ENCODE measurements around the gene RANBP9. TPM values are rescaled to one million over a fixed set of nuclear protein-coding genes. Genes with fewer than 3 reads are reported as not detected.

The RANBP9 gene
- total and polyA plus RNA-seq, 2 donors (not counting 3 experiments of a cell fraction or from before 2014, with no cell fraction given), result 15.1 to 40.2 TPM

GRCh38 chr6:13677878-13678254 is 33.8 kb downstream of the RANBP9 start:
- POLR2A ChIA-PET, result no interaction called here
- dilution Hi-C loops (cut with MboI; ENCODE audit: extremely low pct_ligation_motif_present, low sequenced_read_pairs) (no loop called here), intact Hi-C loops (cut with micrococcal nuclease) (loop anchor here (2.0 kb wide), 1 partner anchor 31 kb away; no protein-coding TSS in a partner anchor)
- no peak overlapping the region for H3K9ac ChIP-seq (replicated peaks; ENCODE audit: extremely low read depth, insufficient read depth, low read length)
- CTCF ChIA-PET, result interaction anchor here (0.6 to 2.2 kb wide), 6 partner anchors 10 to 53 kb away, joined by 3 to 6 read pairs (median 3); no protein-coding TSS in a partner anchor
- H3K4me1 ChIP-seq (ENCODE audit: control insufficient read depth, extremely low read depth, insufficient read depth, low read length), result peaks cover 17% of the 10 kb centered on the region
- no peaks in the 10 kb centered on the region for H3K9me1 ChIP-seq (replicated peaks; ENCODE audit: control insufficient read depth, extremely low read depth, insufficient read depth, low read length)
- no peak overlapping the region for H3K4me3 ChIP-seq (replicated peaks in 1 of 3; ENCODE audit: insufficient read depth in 1 of 3, low read depth in 1 of 3, low read length in 3 of 3)
- H3K79me2 ChIP-seq (ENCODE audit: control insufficient read depth, insufficient read depth, low read length), result peaks cover 76% of the 10 kb centered on the region
- DNase-seq (ENCODE audit: low read depth, low spot score), result no peak
- no peaks in the 10 kb centered on the region for H3K9me3 ChIP-seq (replicated peaks; ENCODE audit: control insufficient read depth, insufficient read depth, low read length)
- H3K27me3 ChIP-seq (ENCODE audit: control insufficient read depth in 2 of 2, insufficient read depth in 2 of 2, low read length in 2 of 2), result no peaks in the 10 kb centered on the region
- no peaks in the 10 kb centered on the region for H3K36me3 ChIP-seq (ENCODE audit: control insufficient read depth in 2 of 2, extremely low read depth in 1 of 2, insufficient read depth in 2 of 2, low read length in 2 of 2)
- peaks cover 1% of the 10 kb centered on the region for H4K20me1 ChIP-seq (replicated peaks; ENCODE audit: control insufficient read depth, extremely low read depth, insufficient read depth, low read length)
- FAIRE-seq, result no peak
- peak overlapping the region; percentile 28 for H3K27ac ChIP-seq (ENCODE audit: insufficient read depth, low read depth, low read length)
- TF ChIP-seq JUN (IDR thresholded peaks at IDR 0.05; ENCODE audit: borderline replicate concordance, insufficient read depth, insufficient read length, low read depth) (no peak), FOS (IDR thresholded peaks at IDR 0.05; ENCODE audit: borderline replicate concordance, insufficient read depth, low read length) (no peak), POLR2AphosphoS5 (IDR thresholded peaks at IDR 0.05; ENCODE audit: insufficient read depth, low read depth, low read length) (no peak), GATA2 (IDR thresholded peaks at IDR 0.05; ENCODE audit: insufficient read depth, insufficient read length, low read depth, low read length) (no peak), EZH2 (IDR thresholded peaks at IDR 0.05; ENCODE audit: borderline replicate concordance, low read depth, low read length, severe bottlenecking) (no peak), MYC (IDR thresholded peaks at IDR 0.05; ENCODE audit: low read depth, low read length) (no peak), MAX (IDR thresholded peaks at IDR 0.05; ENCODE audit: insufficient read depth, insufficient read length) (no peak)
- TF ChIP-seq, protein P1, sequence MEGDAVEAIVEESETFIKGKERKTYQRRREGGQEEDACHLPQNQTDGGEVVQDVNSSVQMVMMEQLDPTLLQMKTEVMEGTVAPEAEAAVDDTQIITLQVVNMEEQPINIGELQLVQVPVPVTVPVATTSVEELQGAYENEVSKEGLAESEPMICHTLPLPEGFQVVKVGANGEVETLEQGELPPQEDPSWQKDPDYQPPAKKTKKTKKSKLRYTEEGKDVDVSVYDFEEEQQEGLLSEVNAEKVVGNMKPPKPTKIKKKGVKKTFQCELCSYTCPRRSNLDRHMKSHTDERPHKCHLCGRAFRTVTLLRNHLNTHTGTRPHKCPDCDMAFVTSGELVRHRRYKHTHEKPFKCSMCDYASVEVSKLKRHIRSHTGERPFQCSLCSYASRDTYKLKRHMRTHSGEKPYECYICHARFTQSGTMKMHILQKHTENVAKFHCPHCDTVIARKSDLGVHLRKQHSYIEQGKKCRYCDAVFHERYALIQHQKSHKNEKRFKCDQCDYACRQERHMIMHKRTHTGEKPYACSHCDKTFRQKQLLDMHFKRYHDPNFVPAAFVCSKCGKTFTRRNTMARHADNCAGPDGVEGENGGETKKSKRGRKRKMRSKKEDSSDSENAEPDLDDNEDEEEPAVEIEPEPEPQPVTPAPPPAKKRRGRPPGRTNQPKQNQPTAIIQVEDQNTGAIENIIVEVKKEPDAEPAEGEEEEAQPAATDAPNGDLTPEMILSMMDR (IDR thresholded peaks at IDR 0.05; ENCODE audit: extremely low read depth in 1 of 2, insufficient read depth in 1 of 2, low read depth in 1 of 2, low read length in 2 of 2), result no peak
- no TSS peak for BruUV-seq (replicated peaks)
- H3K4me2 ChIP-seq (ENCODE audit: insufficient read depth, low read length), result peak overlapping the region; percentile 7
- H2AFZ ChIP-seq (ENCODE audit: low read depth, low read length), result no peak overlapping the region

All from endothelial cell of umbilical vein (primary cell).